Measurements from ENCODE around the gene CPNE8.

The CPNE8 gene

GRCh38 chr12:38892976-38893375, 12.4 kb downstream of the CPNE8 start:
- no peak for DNase-seq

- DNase-seq, result no peak
Measured at GRCh38 chr12:38892087-38892786, 13.2 kb downstream of the CPNE8 start.

DNA sequence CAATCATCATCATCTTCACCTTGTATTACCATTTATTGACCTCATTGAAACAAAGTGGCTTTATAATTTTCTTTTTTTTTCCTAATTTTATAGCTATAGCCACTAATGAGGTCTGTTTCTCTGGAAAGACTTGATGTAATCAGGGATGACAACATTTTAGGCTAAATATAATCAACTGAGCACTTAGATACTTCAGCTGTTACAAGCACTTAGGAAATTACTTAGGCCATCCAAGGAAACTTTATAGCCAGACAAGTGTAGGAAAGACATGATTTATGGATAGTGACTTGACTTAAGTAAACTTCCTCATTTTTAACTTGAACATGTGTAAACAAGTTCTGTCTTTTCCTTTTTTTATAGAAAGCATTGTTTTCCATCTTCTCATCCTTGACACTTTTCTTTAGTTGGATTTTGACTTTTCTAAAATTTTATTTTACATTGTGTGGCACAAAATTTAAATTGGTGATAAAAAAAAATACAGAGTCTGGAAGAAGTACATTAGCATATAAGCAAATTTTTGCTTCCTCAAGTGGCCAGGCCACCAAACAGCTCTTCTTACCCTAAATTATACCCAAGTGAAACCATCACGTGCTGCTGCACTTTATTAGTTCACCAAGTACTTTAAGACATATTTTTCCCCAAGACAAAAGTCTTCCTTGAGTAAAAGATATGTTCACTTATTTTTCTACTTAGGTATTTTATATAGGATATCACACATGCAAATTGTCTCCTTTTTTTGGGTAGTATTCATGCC, 15.1 kb downstream of the CPNE8 start:
- DNase-seq, result no peak

DNA sequence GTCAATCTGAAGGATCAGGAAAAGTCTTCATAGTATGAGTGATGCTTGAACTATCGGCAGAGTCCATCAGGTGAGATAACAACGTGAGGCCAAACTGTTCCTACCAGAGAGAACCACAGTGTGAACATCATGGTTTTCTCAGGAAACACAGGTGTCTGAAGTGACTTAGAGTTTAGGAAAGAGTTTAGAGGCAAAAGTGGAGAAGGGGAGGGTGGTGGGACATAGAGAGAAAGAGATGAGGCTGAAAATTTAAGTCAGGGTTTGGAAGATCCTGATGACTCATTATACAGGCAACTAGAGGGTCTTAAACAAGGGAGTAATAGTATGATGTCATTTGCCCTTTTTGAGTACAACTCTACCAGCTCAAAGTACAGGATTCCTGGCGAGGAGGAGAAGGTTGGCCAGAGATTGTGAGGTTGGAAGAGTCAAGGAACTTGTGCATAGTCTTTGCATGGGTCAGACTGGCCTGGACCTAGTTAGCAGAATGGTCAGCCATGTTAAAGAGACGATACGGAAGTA, 16.0 kb downstream of the CPNE8 start:
- no peak for DNase-seq

DNA sequence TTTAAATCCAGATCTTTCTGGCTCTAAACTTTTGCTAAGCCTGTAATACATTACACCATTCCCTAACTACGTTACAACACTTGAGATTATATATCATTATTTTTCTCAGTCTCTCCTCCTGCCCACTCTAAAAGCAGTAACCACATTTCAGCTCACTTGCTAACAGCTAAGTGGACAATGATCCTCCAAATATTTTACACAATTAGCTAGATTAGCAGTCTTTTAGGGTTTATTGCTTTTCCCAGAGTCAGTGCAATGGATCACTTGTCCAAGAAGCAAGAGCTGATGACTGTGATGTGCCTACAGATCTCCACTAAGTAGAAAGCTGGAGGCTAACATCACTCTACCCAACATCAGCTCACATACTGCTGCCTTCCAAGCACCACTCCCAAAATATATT, 17.6 kb downstream of the CPNE8 start:
- no peak for DNase-seq

DNA sequence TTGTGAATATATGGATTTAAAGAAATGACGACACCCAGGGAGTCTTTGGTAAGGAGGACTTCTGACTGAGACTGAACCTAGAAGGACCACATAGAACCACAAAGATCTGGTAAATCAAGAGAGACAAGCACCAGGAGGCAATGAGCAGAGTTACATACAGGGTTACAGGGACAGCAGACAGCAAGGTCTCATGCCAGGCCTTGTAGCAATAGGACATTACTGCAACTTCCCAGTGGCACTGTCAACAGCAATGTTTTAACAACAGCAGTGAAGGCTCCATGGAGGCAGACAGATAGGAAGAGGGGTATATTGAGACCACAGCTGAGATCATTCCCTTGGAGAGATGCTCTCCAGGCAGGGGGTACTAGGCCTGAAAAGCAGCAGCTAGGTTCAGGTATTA, 18.5 kb downstream of the CPNE8 start:
- DNase-seq, result no peak

- DNase-seq, result no peak
Measured at GRCh38 chr12:38886064-38886463, 19.3 kb downstream of the CPNE8 start.

- DNase-seq, result no peak
Measured at GRCh38 chr12:38884666-38885065, 20.7 kb downstream of the CPNE8 start.

- no peak for DNase-seq
Measured at GRCh38 chr12:38883629-38884134, 21.7 kb downstream of the CPNE8 start.

- DNase-seq, result no peak
Measured at GRCh38 chr12:38880288-38880687, 25.1 kb downstream of the CPNE8 start.

GRCh38 chr12:38878986-38879385, 26.4 kb downstream of the CPNE8 start:
- DNase-seq, result no peak

GRCh38 chr12:38878333-38878705, 27.1 kb downstream of the CPNE8 start:
- DNase-seq, result no peak

DNA sequence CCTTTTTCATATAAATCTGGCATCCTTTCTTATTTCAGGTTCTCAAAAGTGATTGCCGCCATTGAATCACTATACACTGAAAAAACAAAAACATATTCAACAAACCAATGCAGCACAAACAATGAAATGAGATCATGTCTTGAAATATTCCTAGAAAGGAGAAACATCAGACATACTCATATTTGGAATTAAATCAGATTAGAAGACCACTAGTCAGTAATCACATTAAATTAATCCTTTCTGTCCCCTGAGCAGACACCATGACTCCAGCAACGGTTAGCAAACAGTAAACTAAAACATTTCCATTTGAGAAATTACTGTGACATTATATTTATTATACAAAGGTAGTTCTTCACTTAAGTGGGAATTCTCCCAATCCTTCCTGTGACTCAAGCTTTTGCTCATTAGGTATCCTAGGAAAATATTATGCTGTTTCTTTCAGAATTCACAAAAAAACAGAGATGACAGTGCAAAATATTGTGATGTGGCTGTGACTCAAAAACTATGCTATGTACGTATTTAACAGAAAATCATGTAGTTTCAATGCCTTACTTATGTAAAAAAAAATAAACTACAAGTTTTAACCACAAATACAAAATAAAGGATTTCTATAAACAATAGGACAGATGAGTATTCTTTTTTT, 29.7 kb downstream of the CPNE8 start:
- no peak for DNase-seq

- no peak for DNase-seq
Measured at GRCh38 chr12:38872561-38872960, 32.8 kb downstream of the CPNE8 start.

- no peak for DNase-seq
Measured at GRCh38 chr12:38872156-38872555, 33.2 kb downstream of the CPNE8 start.

- DNase-seq, result no peak
Measured at GRCh38 chr12:38869036-38869435, 36.4 kb downstream of the CPNE8 start.

- DNase-seq, result no peak
Measured at GRCh38 chr12:38850461-38850860, 54.9 kb downstream of the CPNE8 start.

DNA sequence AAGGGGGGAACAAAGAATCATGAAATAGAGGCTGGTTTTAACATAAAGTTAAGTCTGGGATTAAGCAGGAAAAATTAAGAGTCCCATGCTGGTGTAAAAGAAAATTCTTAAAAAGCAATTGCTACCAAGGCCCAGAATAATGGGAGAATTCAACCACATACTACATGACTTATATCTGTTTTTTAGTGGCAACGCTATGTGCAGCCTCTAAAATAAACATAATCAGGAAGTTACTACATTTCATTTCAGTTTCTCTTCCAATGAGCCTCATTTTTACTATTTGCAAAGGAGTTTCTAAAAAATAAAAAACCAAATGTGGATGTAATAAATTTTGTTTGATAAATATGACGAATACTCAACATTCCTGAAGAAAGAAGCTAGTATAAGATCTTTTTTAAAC, 58.1 kb downstream of the CPNE8 start:
- no peak for DNase-seq

- DNase-seq, result no peak
Measured at GRCh38 chr12:38844267-38844666, 61.1 kb downstream of the CPNE8 start.

DNA sequence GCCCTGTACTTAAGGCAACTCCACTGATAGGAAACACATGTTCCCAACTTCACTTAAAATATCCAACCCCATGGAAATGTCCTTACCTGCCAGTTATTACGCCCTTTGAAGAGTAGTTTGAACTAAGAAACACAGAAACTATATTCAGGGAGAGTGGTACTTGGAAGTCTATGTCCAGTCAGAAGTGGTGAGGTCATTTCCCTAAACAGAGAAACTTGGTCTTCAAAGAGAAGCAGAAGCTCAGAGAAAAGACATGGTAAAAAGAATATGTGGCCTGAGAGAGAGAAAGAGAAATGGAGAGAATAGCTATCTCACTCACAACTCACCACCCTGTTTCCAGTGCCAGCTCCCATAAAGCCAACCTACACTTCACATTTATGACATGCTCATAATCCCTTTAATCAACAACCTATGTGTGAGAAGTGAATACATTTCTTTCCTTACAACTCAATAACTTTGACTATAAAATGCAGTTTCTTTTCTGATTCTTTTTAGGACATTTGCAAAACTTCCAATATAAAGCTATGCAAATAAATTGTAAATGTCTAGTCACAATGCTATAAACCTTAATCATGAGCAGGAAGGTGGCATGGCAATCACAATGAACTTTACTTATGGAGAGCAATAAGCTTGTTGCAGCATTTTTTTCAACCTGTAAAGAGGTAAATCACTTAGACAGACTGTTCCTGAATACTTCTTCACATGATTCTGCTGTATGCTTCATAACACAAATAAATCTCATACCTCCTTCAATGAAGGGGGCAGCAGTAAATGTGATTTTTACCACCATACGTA, 67.1 kb downstream of the CPNE8 start:
- DNase-seq, result no peak

- no peak for DNase-seq
Measured at GRCh38 chr12:38831715-38832114, 73.7 kb downstream of the CPNE8 start.

DNA sequence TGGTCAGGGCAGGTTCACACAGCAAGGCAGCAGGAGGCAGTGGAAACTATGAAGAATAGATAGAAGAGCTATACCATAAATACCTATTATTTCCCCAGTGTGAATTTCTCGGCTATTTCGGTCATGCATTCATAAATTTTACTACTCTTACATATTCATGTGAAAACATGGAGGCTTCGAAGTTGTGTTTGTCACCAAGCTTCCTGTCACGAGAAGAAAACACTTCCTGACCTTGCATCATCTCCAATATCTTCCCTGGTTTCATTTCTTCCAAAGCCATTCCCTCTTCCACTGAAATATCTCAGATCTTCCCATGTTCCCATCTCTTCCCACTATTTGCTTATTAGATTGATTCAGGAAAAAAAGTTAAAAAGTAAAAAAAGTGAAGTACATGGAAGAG, 80.4 kb downstream of the CPNE8 start:
- no peak for DNase-seq

DNA sequence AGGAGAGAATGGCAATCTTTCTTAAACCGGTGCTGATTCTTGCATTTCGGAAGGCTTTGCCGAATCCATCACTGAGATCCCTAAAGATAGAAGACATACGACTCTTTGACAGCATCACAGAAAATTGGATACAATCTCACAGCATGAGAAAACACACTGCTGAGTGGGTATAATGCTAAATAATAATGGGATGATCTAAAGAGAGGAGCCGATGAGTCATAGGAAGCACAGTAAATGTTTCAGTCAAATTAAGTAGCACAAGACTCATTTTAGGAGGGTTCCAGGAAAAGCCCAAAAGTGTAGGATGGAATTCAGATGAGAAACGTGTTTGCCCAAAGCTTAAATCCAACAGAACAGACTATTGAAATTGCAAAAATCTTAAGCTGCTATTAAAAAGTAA, 81.7 kb downstream of the CPNE8 start:
- DNase-seq, result no peak
